ENCODE measurements around the gene LLCFC1.

DNA sequence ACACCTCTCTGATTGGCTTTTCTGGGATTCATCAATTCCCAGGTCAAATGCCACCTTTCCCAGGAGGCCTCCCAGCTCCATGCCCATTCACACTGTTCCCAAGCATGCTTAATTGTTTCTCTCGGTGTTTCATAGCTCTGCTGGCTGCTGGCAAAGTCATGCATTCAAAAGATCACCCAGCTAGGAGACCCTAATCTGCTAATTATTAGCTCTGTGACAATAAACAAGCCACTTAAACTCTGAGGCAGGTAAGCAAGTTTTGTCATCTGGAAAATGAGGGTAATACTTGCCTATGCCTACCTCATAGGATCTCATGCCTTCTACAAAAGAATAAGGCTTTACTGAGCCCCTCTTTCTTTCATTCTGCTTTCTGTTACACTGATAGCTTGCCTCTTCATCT, 23.7 kb downstream of the LLCFC1 start:
- no peak for TF ChIP-seq POLR2A (IDR thresholded peaks at IDR 0.05; ENCODE audit: low read depth)
- TF ChIP-seq CTCF (IDR thresholded peaks at IDR 0.05) = no peak
- TF ChIP-seq POLR2AphosphoS5 (IDR thresholded peaks at IDR 0.05) = no peak

All from esophagus muscularis mucosa (tissue), 3 donors.